GM18858 (cell line): ENCODE data around the gene GPR3.

ENCODE experiments used
- ATAC-seq: cut with Tn5 transposase; IDR thresholded peaks from one replicate; pipeline ENCODE4 v1.9.1; 2021; ENCODE audit not compliant: unreplicated experiment

The GPR3 gene

GRCh38 chr1:27358038-27358927, 34.1 kb upstream of the GPR3 start:
- no peak for ATAC-seq

- no peak for ATAC-seq
Observed at GRCh38 chr1:27358928-27359313, 33.5 kb upstream of the GPR3 start.

- no peak for ATAC-seq
Observed at GRCh38 chr1:27359822-27360158, 32.6 kb upstream of the GPR3 start.

GRCh38 chr1:27360159-27361043, 32.0 kb upstream of the GPR3 start:
- no peak for ATAC-seq

GRCh38 chr1:27361044-27361402, 31.4 kb upstream of the GPR3 start:
- no peak for ATAC-seq

DNA sequence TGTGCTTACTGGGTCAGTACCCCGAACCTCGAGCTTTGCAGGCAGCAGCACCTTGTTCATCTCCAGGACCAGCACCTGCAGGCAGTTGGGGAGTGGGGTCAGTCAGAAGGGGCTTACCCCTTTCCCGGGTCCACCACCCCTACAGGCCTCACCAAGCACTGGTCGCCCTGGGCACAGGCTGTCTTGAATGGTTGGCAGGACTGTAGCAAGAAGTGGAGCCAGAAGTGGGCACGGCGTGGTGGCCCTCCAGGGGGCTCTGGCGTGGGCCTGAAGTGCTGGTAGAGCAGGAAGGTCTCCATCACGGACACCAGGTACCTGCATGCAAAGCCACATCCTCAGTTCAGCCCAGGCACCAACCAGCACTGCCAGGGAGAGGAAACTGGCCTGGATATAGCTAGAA, 30.9 kb upstream of the GPR3 start:
- ATAC-seq = no peak

DNA sequence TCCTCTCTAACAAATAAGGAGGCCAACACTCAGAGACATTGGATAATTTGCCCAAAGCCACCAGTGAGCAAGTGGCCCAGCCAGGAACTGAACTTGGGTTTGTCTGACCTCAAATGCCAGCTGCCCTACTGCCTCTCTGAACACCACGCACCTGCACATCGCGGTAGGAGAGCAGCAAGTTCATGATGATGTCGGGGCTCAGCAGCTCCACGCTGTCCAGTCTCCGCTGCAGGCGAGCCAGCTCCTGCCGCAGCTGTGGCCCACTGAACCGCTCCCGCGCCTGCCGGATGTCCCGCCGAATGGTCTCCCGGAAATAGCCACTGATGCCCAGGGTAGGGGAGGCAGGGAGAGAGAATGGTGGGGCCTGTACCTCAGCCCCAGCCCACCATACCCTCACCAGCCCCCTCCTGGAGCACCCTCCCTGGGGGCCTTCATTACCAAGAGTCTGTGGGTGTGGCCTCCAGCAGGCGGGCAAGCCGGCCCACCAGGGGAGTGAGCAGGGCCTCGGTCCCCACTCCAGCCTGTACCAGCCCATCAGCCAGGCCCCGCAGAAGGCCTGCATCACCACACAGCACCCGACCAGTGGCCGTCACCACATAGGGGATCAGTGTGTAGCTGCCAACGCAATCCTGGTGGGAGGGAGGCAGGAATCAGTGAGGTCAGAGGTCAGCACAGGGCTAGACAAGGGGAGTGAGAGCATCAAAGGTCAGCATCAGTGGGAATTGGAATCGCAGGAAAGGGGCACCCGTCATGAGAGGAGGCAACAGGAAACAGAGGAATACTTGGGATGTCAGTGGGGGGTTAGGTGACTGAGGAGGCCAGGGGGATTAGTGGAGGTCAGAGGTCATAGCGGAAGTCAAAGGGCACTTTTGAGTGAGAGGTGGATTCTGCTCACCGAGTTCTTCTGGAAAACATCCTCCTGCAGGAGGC, 28.4 kb upstream of the GPR3 start:
- no peak for ATAC-seq

DNA sequence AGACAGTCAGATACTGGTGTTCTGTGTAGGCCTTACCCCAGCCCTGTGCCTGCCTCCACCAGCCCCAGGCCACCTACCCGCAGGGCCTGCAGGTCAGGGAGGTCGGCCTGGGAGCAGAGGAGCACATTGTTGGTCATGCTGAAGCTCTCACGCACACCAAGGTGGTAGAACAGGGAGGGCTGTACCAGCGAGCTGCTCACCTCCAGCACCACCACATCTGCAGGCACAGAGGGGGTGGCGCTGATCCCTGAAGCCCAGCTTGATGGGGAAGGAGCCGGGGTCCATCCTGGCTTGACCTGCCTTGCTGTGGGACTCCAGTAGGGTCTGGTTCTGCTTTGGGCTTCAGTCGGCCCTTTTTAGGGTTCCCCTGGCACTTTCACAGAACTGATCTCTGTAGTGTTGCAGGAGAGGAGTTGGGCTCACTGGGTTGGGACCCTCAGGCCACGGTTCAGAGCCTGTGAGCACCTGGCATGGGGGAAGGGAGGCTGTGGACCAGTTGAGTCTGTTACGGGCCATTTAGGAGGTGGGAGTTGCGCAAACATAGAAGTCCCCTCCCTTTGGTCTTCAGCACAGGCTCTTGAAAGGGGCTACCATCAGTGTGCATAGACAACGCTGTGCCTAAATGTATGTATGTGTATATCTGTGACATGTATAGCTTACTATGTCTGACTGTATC, 27.6 kb upstream of the GPR3 start:
- no peak for ATAC-seq

DNA sequence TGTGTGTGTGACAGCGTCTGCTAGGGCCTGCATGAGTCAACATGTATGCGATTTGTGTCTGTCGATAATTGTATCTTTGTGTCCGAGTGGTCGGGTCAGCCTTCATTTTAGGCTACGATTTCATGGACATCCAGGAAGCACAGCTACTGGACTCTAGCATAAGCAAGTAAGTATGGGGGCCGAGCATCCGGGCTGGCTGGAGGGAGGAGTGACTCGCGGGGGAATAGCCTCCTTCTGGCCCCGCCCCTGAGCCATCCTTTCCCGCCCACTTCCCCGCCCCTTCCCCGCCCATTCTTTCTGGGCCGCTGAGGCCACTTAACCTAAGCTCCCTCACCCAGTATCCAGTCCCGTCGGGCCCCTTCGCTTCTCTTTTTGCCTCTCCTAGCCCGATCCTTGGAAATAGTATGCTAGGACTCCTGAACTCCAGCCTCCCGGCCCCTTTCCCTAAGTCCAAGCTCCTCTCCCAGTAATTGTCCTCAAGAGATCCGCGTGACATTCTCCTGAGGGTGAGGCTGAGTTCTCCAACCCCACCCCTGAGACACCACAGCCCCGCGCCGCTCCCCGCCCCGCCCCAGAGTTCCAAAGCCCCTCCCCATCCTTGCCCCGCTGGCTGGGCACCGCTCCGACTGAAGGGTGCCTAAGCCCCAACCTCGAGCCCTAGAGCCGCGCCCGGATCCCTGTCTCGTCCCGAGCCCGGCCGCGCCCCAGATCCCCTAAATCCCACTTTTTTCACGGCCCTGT, 26.9 kb upstream of the GPR3 start:
- ATAC-seq = no peak

- ATAC-seq = no peak
Observed at GRCh38 chr1:27366113-27366410, 26.4 kb upstream of the GPR3 start.

DNA sequence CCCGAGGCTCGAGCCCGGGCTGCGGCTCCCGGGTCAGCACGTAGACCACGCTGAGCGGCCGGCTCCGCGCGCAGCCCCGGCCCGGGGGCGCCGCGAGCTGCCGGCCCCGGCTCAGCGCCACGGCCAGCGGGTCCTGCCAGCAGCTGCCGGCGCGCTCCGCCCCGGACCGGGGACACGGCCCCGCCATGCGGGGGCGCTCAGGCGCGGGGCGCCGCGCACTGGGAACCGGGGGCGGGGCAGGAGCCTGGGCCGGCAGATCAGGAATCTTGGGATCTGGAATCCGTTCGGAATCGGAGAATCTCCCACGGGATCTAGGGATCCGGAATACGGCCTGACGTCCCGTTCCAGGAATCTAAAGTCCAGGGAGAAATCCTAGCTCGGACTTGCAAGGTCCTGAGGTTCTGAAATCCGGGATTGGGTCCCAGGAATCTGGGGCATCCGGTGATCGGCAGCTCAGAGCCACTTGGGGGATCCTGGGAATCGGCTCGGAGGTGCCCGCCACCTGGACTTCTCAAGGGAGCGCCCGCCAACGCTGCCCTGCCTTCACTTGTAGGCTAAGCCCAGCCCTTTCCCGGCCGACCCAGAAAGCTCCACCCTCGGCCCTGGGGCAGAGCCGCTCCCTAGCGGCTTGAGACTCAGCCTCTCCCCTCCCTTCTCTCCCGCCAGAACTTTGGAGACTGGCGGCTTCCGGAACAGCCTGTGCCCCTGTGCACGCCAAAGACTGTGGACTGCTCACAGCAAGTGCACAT, 25.8 kb upstream of the GPR3 start, which contains the start of gene MAP3K6:
MAP3K6 (minus strand) TSS at position 551 of the 749 bp plus-strand sequence; CDS start at position 187, 364 bp downstream.
- no peak for ATAC-seq

GRCh38 chr1:27367160-27367650, 25.2 kb upstream of the GPR3 start:
- no peak for ATAC-seq

GRCh38 chr1:27368869-27369582, 23.4 kb upstream of the GPR3 start:
- ATAC-seq = no peak

GRCh38 chr1:27372022-27372807, 20.2 kb upstream of the GPR3 start:
- no peak for ATAC-seq

DNA sequence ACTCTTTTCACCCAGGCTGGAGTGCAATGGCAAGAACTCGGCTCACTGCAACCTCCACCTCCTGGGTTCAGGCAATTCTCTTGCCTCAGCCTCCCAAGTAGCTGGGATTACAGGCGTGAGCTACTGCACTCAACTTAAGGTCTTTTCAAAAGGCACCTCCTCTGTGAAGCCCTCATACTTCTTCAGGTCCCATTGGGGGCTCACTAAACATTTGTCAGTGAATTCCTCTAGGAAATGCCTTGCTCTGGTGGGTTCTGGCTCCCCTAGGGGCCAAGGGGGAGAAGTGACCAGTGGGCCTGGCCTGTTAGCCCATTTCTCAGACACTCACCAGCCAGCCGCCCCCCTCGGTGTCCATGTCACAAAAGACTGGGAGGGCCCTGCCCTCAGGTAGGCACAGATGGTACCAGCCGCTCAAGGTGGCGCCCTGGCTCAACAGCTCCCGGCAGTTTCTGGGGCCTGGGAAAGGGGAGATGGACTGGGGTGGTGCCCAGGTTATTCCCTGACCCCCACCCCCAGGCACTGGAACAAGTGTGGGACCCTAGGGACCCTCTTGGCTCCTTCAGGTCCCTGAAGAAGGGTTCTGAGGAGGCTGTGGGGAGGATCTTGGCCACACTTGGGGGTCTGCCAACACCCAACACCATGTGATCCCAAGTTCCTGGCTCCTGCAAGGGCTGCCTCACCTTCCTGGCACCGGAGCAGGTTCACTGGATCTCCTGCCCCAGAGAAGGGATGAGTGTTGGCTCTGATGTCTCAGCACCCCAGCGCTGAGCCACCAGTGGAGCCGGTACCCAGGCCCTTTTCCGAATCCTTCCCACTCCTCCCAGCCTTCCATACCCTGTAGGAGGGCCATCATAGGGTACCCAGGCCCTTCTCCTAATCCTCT, 19.4 kb upstream of the GPR3 start:
- ATAC-seq = no peak

GRCh38 chr1:27374362-27375086, 17.9 kb upstream of the GPR3 start, which contains the start of gene FCN3:
TSS of gene FCN3 (minus strand) at chr1:27374824. CDS start at chr1:27374818, 6 bp downstream.
- ATAC-seq = no peak
